GM18505 (cell line): ENCODE results near the gene MOGAT1.
"Not testable (repeated sequence)": the region's sequence is repeated elsewhere in the genome, so short reads cannot be mapped to it uniquely, and the experiment has no call there.

ENCODE experiments used
- ATAC-seq: cut with Tn5 transposase; IDR thresholded peaks from one replicate; pipeline ENCODE4 v1.9.1; 2021; ENCODE audit not compliant: unreplicated experiment
- POLR2A ChIP-seq: IDR thresholded peaks from 4 replicates; pipeline ENCODE4 v1.6.1; 2011; ENCODE audit warnings: borderline replicate concordance; ENCODE audit not compliant: insufficient read depth, insufficient read length; ENCODE audit errors: extremely low read depth

Gene MOGAT1

GRCh38 chr2:222707689-222708273 is 36.3 kb downstream of the MOGAT1 start:
- peak; percentile 35 for ATAC-seq

GRCh38 chr2:222708274-222708710 is 36.8 kb downstream of the MOGAT1 start:
- ATAC-seq: peak; percentile 39
- TF ChIP-seq POLR2A: no peak

More at GRCh38 chr2:222707689-222708273, 36.3 kb downstream of the MOGAT1 start:
- no peak for TF ChIP-seq POLR2A

- ATAC-seq: peak; percentile 75
- no peak for TF ChIP-seq POLR2A
Observed at GRCh38 chr2:222709191-222709891, 37.9 kb downstream of the MOGAT1 start.

GRCh38 chr2:222710736-222711135 is 39.3 kb downstream of the MOGAT1 start:
- no peak for ATAC-seq
- TF ChIP-seq POLR2A: no peak

GRCh38 chr2:222711315-222711940 is 40.0 kb downstream of the MOGAT1 start:
- ATAC-seq: no peak
- TF ChIP-seq POLR2A: no peak

GRCh38 chr2:222713002-222713401 is 41.5 kb downstream of the MOGAT1 start:
- no peak for TF ChIP-seq POLR2A
- no peak for ATAC-seq

GRCh38 chr2:222714361-222715241 is 43.1 kb downstream of the MOGAT1 start:
- TF ChIP-seq POLR2A: no peak
- no peak for ATAC-seq

GRCh38 chr2:222715742-222716141 is 44.3 kb downstream of the MOGAT1 start:
- no peak for TF ChIP-seq POLR2A
- ATAC-seq: no peak

- not testable (repeated sequence) for ATAC-seq
Observed at GRCh38 chr2:222719787-222720186, 48.3 kb downstream of the MOGAT1 start.

GRCh38 chr2:222721597-222721996 is 50.1 kb downstream of the MOGAT1 start:
- not testable (repeated sequence) for ATAC-seq

- ATAC-seq: peak; percentile 93
- no peak for TF ChIP-seq POLR2A
Observed at GRCh38 chr2:222722327-222722946, 51.0 kb downstream of the MOGAT1 start.

GRCh38 chr2:222724208-222724607 is 52.8 kb downstream of the MOGAT1 start:
- no peak for ATAC-seq

GRCh38 chr2:222728621-222729020 is 57.2 kb downstream of the MOGAT1 start:
- ATAC-seq: no peak
- TF ChIP-seq POLR2A: no peak

More at GRCh38 chr2:222724208-222724607, 52.8 kb downstream of the MOGAT1 start:
- TF ChIP-seq POLR2A: no peak
